ENCODE data around the gene NTNG1. TPM values are rescaled to one million over a fixed set of nuclear protein-coding genes. Genes with fewer than 3 reads are reported as not detected.

NTNG1 gene
- total and polyA plus RNA-seq, 2 of the 8 experiments (the other 6 are each of a cell fraction or from before 2014, with no cell fraction given), result 1.2 to 4.1 TPM

DNA sequence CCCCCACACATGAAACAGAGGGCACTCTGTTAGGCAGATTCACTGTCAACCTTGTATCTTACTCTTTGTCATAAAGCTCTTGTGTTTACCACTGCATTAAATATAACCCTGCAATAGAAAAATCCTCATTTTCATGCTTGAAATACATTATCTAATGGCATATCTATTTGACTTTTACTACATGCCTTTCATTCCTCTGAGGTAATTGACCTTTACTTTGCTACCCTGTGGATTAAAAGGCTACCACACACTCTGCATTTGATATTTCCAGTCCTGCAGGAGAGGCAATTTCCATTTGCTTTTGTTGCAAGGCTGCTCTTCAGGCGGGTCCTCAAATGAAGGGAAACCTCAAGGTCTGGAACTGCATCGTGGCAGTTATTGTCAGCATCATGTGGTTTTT, 238.0 kb downstream of the NTNG1 start:
- H3K4me1 ChIP-seq (replicated peaks in 1 of 4; ENCODE audit: control insufficient read depth in 3 of 4, insufficient read depth in 4 of 4, low read length in 3 of 4), result no peaks in the 10 kb centered on the region
- H2AK5ac ChIP-seq (ENCODE audit: low read depth, low read length), result no peak overlapping the region
- WGBS, 2 experiments (ENCODE audit: extremely low coverage in 1 of 2, insufficient coverage in 1 of 2, insufficient read length in 1 of 2, insufficient replicate concordance in 2 of 2, low coverage in 1 of 2, low lambda C conversion rate in 2 of 2, missing lambda C conversion rate in 1 of 2), result 91% methylated on average over 2 of the region's 2 CpGs; no CpG with 5 or more reads in 1 of the 2 experiments
- H3K27ac ChIP-seq (ENCODE audit: low read depth, low read length), result no peak overlapping the region
- no peak overlapping the region for H4K5ac ChIP-seq (ENCODE audit: insufficient read length, low read depth, low read length)
- H2BK5ac ChIP-seq (ENCODE audit: low read depth, low read length), result no peak overlapping the region
- ChIA-PET POLR2A (ENCODE audit: partially characterized antibody) (no interaction called here), CTCF (ENCODE audit: partially characterized antibody) (interaction anchor here (0.8 kb wide), 1 partner anchor 26 kb away, joined by 4 read pairs; no protein-coding TSS in a partner anchor)
- no peak overlapping the region for H3K4me3 ChIP-seq (ENCODE audit: extremely low read depth in 1 of 4, insufficient read depth in 2 of 4, low read depth in 3 of 4, low read length in 4 of 4)
- H2BK15ac ChIP-seq (ENCODE audit: low read length), result no peak overlapping the region
- no peak overlapping the region for H4K91ac ChIP-seq (replicated peaks; ENCODE audit: insufficient read length, low read length)
- no peak overlapping the region for H3K4me2 ChIP-seq (ENCODE audit: insufficient read depth in 1 of 2, low read depth in 2 of 2, low read length in 2 of 2)
- no peak overlapping the region for H3K14ac ChIP-seq (ENCODE audit: insufficient read length)
- no peak overlapping the region for H2BK120ac ChIP-seq (replicated peaks; ENCODE audit: low read depth, low read length)
- no peak overlapping the region for H2BK20ac ChIP-seq (ENCODE audit: low read length)
- H2AFZ ChIP-seq (ENCODE audit: low read length), result no peak overlapping the region
- H4K20me1 ChIP-seq (replicated peaks in 1 of 2; ENCODE audit: control insufficient read depth in 1 of 2, insufficient read depth in 2 of 2, low read length in 2 of 2), result no peaks in the 10 kb centered on the region
- H3K36me3 ChIP-seq (ENCODE audit: control insufficient read depth in 2 of 4, insufficient read depth in 4 of 4, low read length in 3 of 4), result no peaks in the 10 kb centered on the region
- H2BK12ac ChIP-seq (ENCODE audit: low read depth, low read length), result no peak overlapping the region
- no peak overlapping the region for H3K18ac ChIP-seq (ENCODE audit: extremely low read depth, low read length)
- H3K9ac ChIP-seq (replicated peaks in 1 of 4; ENCODE audit: extremely low read depth in 1 of 4, low read depth in 3 of 4, low read length in 3 of 4), result no peak overlapping the region
- no peak overlapping the region for H3K23ac ChIP-seq (ENCODE audit: insufficient read length)
- DNase-seq (ENCODE audit: low read depth in 1 of 2, low spot score in 2 of 2), result no peak
- H3K9me3 ChIP-seq (ENCODE audit: insufficient read depth in 2 of 2, low read depth in 1 of 2, low read length in 1 of 2), result no peaks in the 10 kb centered on the region; a peak in 1 of 4 replicates
- no peak overlapping the region for H3K4ac ChIP-seq (replicated peaks; ENCODE audit: insufficient read length, low read depth, low read length)
- H4K8ac ChIP-seq (ENCODE audit: extremely low read depth, insufficient read depth, low read length), result no peak overlapping the region
- no peaks in the 10 kb centered on the region for H3K79me1 ChIP-seq (ENCODE audit: low read depth, low read length)
- no peak overlapping the region for H3K56ac ChIP-seq (replicated peaks; ENCODE audit: insufficient read length, low read depth, low read length)
- no peaks in the 10 kb centered on the region for H3K23me2 ChIP-seq (ENCODE audit: low read depth, low read length)
- H3K79me2 ChIP-seq (ENCODE audit: control insufficient read depth in 1 of 2, insufficient read depth in 2 of 2, low read length in 2 of 2), result no peaks in the 10 kb centered on the region
- no peak for FAIRE-seq
- H3K27me3 ChIP-seq (replicated peaks in 1 of 4; ENCODE audit: control insufficient read depth in 3 of 4, extremely low read depth in 1 of 4, insufficient read depth in 3 of 4, low read length in 3 of 4), result no peaks in the 10 kb centered on the region
- TF ChIP-seq, protein P1, sequence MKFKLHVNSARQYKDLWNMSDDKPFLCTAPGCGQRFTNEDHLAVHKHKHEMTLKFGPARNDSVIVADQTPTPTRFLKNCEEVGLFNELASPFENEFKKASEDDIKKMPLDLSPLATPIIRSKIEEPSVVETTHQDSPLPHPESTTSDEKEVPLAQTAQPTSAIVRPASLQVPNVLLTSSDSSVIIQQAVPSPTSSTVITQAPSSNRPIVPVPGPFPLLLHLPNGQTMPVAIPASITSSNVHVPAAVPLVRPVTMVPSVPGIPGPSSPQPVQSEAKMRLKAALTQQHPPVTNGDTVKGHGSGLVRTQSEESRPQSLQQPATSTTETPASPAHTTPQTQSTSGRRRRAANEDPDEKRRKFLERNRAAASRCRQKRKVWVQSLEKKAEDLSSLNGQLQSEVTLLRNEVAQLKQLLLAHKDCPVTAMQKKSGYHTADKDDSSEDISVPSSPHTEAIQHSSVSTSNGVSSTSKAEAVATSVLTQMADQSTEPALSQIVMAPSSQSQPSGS (IDR thresholded peaks at IDR 0.05; ENCODE audit: low read length), result no peak
- no peak for TF ChIP-seq POU5F1 (IDR thresholded peaks at IDR 0.05; ENCODE audit: low read depth, low read length)
- no peak for TF ChIP-seq MAFK (IDR thresholded peaks at IDR 0.05; ENCODE audit: low read depth, low read length)
- TF ChIP-seq, protein P2, sequence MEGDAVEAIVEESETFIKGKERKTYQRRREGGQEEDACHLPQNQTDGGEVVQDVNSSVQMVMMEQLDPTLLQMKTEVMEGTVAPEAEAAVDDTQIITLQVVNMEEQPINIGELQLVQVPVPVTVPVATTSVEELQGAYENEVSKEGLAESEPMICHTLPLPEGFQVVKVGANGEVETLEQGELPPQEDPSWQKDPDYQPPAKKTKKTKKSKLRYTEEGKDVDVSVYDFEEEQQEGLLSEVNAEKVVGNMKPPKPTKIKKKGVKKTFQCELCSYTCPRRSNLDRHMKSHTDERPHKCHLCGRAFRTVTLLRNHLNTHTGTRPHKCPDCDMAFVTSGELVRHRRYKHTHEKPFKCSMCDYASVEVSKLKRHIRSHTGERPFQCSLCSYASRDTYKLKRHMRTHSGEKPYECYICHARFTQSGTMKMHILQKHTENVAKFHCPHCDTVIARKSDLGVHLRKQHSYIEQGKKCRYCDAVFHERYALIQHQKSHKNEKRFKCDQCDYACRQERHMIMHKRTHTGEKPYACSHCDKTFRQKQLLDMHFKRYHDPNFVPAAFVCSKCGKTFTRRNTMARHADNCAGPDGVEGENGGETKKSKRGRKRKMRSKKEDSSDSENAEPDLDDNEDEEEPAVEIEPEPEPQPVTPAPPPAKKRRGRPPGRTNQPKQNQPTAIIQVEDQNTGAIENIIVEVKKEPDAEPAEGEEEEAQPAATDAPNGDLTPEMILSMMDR (IDR thresholded peaks at IDR 0.05; ENCODE audit: control extremely low read depth in 1 of 3, insufficient read depth in 1 of 3, low read depth in 1 of 3, low read length in 3 of 3), result no peak
- TF ChIP-seq PHF8 (conservative IDR thresholded peaks at IDR 0.05; ENCODE audit: low read depth, low read length), result no peak
- no peak for TF ChIP-seq TBP (IDR thresholded peaks at IDR 0.05; ENCODE audit: low read depth, low read length)
- TF ChIP-seq, protein P3, sequence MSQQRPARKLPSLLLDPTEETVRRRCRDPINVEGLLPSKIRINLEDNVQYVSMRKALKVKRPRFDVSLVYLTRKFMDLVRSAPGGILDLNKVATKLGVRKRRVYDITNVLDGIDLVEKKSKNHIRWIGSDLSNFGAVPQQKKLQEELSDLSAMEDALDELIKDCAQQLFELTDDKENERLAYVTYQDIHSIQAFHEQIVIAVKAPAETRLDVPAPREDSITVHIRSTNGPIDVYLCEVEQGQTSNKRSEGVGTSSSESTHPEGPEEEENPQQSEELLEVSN (IDR thresholded peaks at IDR 0.05), result no peak
- TF ChIP-seq KDM1A (IDR thresholded peaks at IDR 0.05; ENCODE audit: borderline replicate concordance, low read length), result no peak
- no peak for TF ChIP-seq GABPA (IDR thresholded peaks at IDR 0.05; ENCODE audit: borderline replicate concordance, insufficient read depth, low read length)
